Loucy (cell line): ENCODE data around the gene PPP2R3B.

Experiments used
- EZH2phosphoT487 ChIP-seq: fragments of 200-600 bp; IDR thresholded peaks from 2 replicates; pipeline ENCODE4 v1.6.1; 2018; ENCODE audit warnings: antibody characterized with exemption, mild to moderate bottlenecking, moderate library complexity, borderline replicate concordance
- TF ChIP-seq, protein P1 (sequence below): fragments of 200-600 bp; sonication (generic); conservative IDR thresholded peaks from 2 replicates; pipeline ENCODE4 v1.5.1; 2014; ENCODE audit warnings: mild to moderate bottlenecking, antibody characterized with exemption, low read length

DNA sequence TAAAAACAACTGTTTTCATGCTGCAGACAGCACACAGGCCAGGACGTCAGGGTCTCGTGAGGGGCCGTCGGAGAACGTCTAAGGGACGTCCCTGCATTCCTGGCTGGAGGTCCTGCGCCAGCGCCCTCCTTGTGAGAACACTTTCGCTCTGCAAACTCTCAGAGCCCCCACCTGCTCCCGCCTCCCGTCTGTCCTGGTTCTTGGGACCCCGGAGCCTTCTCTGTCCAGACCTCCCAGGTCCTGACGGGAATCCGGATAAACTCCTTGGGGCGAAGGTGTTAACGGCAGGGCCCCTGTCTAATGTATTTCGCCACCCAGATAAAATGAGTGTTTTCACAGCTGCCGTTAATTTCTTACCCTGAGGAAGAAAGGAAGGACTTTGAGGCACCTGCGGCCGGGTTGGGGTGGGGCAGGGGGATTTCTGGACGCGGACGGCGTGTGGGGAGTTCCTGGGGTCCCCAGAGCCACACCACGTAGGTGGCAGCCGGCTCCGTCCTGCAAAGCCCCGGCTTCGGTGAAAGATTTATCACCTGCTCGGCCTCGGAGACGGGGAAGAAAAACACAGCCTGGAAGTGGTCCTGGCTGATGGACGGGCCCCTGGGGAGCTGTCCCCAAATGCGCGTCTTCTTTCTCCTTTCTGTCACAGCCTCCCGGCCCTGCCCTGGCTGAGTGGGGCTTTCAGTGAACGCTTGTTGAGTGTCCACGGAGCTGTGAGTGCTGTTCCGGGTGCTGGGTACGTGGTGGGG lies 35.1 kb upstream of the PPP2R3B start:
- TF ChIP-seq, protein P1, sequence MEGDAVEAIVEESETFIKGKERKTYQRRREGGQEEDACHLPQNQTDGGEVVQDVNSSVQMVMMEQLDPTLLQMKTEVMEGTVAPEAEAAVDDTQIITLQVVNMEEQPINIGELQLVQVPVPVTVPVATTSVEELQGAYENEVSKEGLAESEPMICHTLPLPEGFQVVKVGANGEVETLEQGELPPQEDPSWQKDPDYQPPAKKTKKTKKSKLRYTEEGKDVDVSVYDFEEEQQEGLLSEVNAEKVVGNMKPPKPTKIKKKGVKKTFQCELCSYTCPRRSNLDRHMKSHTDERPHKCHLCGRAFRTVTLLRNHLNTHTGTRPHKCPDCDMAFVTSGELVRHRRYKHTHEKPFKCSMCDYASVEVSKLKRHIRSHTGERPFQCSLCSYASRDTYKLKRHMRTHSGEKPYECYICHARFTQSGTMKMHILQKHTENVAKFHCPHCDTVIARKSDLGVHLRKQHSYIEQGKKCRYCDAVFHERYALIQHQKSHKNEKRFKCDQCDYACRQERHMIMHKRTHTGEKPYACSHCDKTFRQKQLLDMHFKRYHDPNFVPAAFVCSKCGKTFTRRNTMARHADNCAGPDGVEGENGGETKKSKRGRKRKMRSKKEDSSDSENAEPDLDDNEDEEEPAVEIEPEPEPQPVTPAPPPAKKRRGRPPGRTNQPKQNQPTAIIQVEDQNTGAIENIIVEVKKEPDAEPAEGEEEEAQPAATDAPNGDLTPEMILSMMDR, result no peak
- no peak for TF ChIP-seq EZH2phosphoT487
